NB4 (cell line): Measurements from ENCODE around the gene CALML6.

Source experiments
- POLR2A ChIP-seq: IDR thresholded peaks from 2 replicates; pipeline ENCODE4 v1.6.1; 2011; ENCODE audit warnings: mild to moderate bottlenecking; ENCODE audit not compliant: insufficient read length; ENCODE audit errors: extremely low read depth
- TF ChIP-seq, protein P1 (sequence below): IDR thresholded peaks from 2 replicates; pipeline ENCODE4 v1.6.1; 2011; ENCODE audit warnings: low read depth, low read length
- TF ChIP-seq, protein P2 (sequence below): IDR thresholded peaks from one replicate; pipeline ENCODE4 v1.5.1; 2012; ENCODE audit warnings: low read depth, low read length

DNA sequence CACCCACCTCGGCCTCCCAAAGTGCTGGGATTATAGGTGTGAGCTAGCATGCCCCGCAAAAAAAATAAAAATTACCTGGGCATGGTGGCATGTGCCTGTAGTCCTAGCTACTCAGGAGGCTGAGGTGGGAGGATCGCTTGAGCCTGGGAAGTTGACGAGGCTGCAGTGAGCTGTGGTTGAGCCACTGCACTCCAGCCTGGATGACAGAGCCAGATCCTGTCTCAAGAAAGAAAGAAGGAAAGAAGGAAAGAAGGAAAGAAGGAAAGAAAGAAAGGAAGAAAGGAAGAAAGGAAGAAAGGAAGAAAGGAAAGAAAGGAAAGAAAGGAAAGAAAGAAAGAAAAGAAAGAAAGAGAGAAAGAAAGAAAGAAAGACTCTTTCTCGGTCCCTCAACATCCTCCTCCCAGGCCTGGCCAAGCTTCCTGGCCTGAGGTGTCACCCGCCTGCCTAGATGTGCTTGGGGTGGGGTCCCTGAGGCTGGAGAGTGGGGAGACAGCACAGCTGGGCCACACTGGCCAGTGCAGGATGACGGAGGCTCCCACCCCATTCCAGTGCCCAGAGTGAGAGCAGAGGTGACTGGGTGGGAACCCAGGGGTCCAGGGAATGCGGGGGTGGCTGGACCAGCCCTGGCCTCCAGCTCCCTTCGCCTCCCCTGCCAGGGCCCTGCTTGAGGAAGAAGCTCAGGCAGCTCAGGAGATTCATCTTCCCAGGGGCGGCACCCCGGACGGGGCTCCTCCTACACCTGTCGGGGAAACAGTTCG is 14.0 kb upstream of the CALML6 start:
- TF ChIP-seq, protein P1, sequence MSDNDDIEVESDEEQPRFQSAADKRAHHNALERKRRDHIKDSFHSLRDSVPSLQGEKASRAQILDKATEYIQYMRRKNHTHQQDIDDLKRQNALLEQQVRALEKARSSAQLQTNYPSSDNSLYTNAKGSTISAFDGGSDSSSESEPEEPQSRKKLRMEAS: no peak
- TF ChIP-seq, protein P2, sequence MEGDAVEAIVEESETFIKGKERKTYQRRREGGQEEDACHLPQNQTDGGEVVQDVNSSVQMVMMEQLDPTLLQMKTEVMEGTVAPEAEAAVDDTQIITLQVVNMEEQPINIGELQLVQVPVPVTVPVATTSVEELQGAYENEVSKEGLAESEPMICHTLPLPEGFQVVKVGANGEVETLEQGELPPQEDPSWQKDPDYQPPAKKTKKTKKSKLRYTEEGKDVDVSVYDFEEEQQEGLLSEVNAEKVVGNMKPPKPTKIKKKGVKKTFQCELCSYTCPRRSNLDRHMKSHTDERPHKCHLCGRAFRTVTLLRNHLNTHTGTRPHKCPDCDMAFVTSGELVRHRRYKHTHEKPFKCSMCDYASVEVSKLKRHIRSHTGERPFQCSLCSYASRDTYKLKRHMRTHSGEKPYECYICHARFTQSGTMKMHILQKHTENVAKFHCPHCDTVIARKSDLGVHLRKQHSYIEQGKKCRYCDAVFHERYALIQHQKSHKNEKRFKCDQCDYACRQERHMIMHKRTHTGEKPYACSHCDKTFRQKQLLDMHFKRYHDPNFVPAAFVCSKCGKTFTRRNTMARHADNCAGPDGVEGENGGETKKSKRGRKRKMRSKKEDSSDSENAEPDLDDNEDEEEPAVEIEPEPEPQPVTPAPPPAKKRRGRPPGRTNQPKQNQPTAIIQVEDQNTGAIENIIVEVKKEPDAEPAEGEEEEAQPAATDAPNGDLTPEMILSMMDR: no peak
- TF ChIP-seq POLR2A: no peak
